ENCODE measurements around the gene SLC44A3.

The SLC44A3 gene

GRCh38 chr1:94888201-94888600, 68.0 kb downstream of the SLC44A3 start:
- no peak for DNase-seq (ENCODE audit: extremely low read depth, insufficient read length)

DNA sequence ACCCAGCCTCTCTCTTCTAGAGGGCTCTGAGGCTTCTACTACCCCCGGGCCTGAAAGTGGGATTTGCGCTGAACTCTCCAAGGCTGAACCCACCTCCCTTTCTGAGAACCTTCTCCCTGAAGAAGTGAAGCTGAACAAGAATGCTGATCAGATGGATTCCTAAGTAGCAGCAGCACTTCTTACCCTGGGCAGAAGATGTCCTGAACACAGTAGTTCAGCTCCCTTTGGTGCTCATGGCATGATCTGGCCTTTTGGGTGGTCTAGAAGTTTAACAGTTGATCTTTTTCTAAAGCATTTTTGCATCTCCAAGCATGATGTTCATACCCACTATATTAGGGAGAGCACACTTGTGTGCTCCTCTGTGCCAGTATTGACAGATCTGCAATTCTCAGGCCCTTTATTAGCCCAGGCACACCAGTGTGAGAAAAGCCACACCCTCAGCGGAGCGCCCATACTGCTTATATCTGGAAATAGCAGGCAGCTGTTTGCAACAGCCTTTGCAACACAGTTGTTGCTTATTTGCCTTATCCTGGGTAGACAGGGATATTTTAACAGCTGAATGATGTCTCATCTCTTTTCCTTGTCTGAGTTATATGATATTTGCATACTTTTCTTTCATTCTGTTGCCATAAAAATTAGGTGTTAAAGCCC, 72.6 kb downstream of the SLC44A3 start:
- H3K4me3 ChIP-seq (replicated peaks; ENCODE audit: low read depth, low read length) = no peak overlapping the region
- no peaks in the 10 kb centered on the region for H3K36me3 ChIP-seq (ENCODE audit: control insufficient read depth, insufficient read depth, low read length)
- no peak for DNase-seq (ENCODE audit: extremely low read depth, insufficient read length)
- no peak for TF ChIP-seq CTCF (IDR thresholded peaks at IDR 0.05; ENCODE audit: insufficient read depth, low read length, poor library complexity, severe bottlenecking)
- H3K27me3 ChIP-seq (replicated peaks; ENCODE audit: control insufficient read depth, insufficient read depth, low read length) = no peaks in the 10 kb centered on the region

More at GRCh38 chr1:94888201-94888600, 68.0 kb downstream of the SLC44A3 start:
- no peaks in the 10 kb centered on the region for H3K36me3 ChIP-seq (ENCODE audit: control insufficient read depth, insufficient read depth, low read length)
- H3K4me3 ChIP-seq (replicated peaks; ENCODE audit: low read depth, low read length) = no peak overlapping the region
- TF ChIP-seq CTCF (IDR thresholded peaks at IDR 0.05; ENCODE audit: insufficient read depth, low read length, poor library complexity, severe bottlenecking) = no peak
- H3K27me3 ChIP-seq (replicated peaks; ENCODE audit: control insufficient read depth, insufficient read depth, low read length) = no peaks in the 10 kb centered on the region

DNA sequence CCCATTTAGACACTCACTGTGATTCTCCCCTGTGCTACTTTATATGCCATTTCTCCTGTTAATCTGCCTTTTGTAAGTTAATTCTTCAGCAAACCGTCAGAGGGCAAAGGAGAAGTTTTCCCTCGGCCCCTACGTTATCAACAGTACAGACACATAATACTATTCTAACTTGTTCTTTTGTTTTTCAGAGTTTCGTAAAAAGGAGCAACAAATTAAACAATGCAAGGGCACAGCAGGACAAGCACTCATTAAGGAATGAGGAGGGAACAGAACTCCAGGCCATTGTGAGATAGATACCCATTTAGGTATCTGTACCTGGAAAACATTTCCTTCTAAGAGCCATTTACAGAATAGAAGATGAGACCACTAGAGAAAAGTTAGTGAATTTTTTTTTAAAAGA, 74.5 kb downstream of the SLC44A3 start:
- no peak for DNase-seq (ENCODE audit: extremely low read depth, insufficient read length)
- Histone ChIP-seq H3K36me3 (ENCODE audit: control insufficient read depth, insufficient read depth, low read length) (no peaks in the 10 kb centered on the region), H3K27me3 (replicated peaks; ENCODE audit: control insufficient read depth, insufficient read depth, low read length) (no peaks in the 10 kb centered on the region), H3K4me3 (replicated peaks; ENCODE audit: low read depth, low read length) (no peak overlapping the region)
- no peak for TF ChIP-seq CTCF (IDR thresholded peaks at IDR 0.05; ENCODE audit: insufficient read depth, low read length, poor library complexity, severe bottlenecking)

- H3K36me3 ChIP-seq (ENCODE audit: control insufficient read depth, insufficient read depth, low read length) = no peaks in the 10 kb centered on the region
Measured at GRCh38 chr1:94895518-94895917, 75.4 kb downstream of the SLC44A3 start.

GRCh38 chr1:94898491-94899385, 78.6 kb downstream of the SLC44A3 start:
- DNase-seq (ENCODE audit: extremely low read depth, insufficient read length) = no peak
- no peak for TF ChIP-seq CTCF (IDR thresholded peaks at IDR 0.05; ENCODE audit: insufficient read depth, low read length, poor library complexity, severe bottlenecking)
- no peaks in the 10 kb centered on the region for H3K27me3 ChIP-seq (replicated peaks; ENCODE audit: control insufficient read depth, insufficient read depth, low read length)
- H3K36me3 ChIP-seq (ENCODE audit: control insufficient read depth, insufficient read depth, low read length) = no peaks in the 10 kb centered on the region
- no peak overlapping the region for H3K4me3 ChIP-seq (replicated peaks; ENCODE audit: low read depth, low read length)

More at GRCh38 chr1:94895518-94895917, 75.4 kb downstream of the SLC44A3 start:
- no peak for TF ChIP-seq CTCF (IDR thresholded peaks at IDR 0.05; ENCODE audit: insufficient read depth, low read length, poor library complexity, severe bottlenecking)
- Histone ChIP-seq H3K27me3 (replicated peaks; ENCODE audit: control insufficient read depth, insufficient read depth, low read length) (no peaks in the 10 kb centered on the region), H3K4me3 (replicated peaks; ENCODE audit: low read depth, low read length) (no peak overlapping the region)
- DNase-seq (ENCODE audit: extremely low read depth, insufficient read length) = no peak

Measured in GM06990 (cell line).